Loucy (cell line): ENCODE results near the gene CPD.

Experiments
- EZH2phosphoT487 ChIP-seq: fragments of 200-600 bp; IDR thresholded peaks from 2 replicates; pipeline ENCODE4 v1.6.1; 2018; ENCODE audit warnings: antibody characterized with exemption, mild to moderate bottlenecking, moderate library complexity, borderline replicate concordance
- TF ChIP-seq, protein P1 (sequence below): fragments of 200-600 bp; sonication (generic); conservative IDR thresholded peaks from 2 replicates; pipeline ENCODE4 v1.5.1; 2014; ENCODE audit warnings: mild to moderate bottlenecking, antibody characterized with exemption, low read length

DNA sequence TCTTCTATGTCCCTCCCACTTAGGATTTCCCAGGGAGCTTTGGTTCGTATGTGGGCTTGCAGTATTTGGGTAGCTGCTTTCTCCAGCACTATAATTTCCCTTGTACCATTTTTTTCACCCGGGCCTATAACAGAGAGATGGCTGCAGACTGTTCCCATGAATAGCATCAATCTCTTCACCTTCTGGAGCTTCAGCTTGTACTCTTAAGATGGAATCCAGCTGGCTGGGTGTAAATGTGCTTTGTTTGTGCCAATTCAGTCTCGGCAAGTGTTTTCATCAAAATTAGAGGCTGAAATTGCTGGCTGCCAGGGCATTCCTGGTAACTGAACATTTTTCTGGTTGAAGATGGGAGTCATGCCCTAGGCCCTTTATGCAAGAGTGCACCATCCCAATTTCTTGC lies 12.2 kb upstream of the CPD start:
- TF ChIP-seq, protein P1, sequence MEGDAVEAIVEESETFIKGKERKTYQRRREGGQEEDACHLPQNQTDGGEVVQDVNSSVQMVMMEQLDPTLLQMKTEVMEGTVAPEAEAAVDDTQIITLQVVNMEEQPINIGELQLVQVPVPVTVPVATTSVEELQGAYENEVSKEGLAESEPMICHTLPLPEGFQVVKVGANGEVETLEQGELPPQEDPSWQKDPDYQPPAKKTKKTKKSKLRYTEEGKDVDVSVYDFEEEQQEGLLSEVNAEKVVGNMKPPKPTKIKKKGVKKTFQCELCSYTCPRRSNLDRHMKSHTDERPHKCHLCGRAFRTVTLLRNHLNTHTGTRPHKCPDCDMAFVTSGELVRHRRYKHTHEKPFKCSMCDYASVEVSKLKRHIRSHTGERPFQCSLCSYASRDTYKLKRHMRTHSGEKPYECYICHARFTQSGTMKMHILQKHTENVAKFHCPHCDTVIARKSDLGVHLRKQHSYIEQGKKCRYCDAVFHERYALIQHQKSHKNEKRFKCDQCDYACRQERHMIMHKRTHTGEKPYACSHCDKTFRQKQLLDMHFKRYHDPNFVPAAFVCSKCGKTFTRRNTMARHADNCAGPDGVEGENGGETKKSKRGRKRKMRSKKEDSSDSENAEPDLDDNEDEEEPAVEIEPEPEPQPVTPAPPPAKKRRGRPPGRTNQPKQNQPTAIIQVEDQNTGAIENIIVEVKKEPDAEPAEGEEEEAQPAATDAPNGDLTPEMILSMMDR: no peak
- TF ChIP-seq EZH2phosphoT487: no peak
